Osteoblast (primary cell): ENCODE data around the gene AARS2. TPM values are rescaled to one million over a fixed set of nuclear protein-coding genes. Genes with fewer than 3 reads are reported as not detected.

ENCODE experiments used
- DNase-seq: peaks from one replicate; pipeline ENCODE4 v3.0.0; 2011; ENCODE audit warnings: low spot score, mixed read lengths; ENCODE audit not compliant: insufficient read length; ENCODE audit errors: missing footprints
- H2AFZ ChIP-seq: 2 replicates; pipeline ENCODE4 v1.6.0; 2011; ENCODE audit warnings: mild to moderate bottlenecking, low read length
- H3K27ac ChIP-seq: 2 replicates; pipeline ENCODE4 v1.5.1; 2011; ENCODE audit warnings: mild to moderate bottlenecking, low read depth, low read length, moderate library complexity
- H3K27me3 ChIP-seq: 2 replicates; pipeline ENCODE4 v1.6.0; 2012; ENCODE audit warnings: mild to moderate bottlenecking, control low read depth, inconsistent platforms, low read length, moderate library complexity; ENCODE audit not compliant: insufficient read depth
- H3K36me3 ChIP-seq: 2 replicates; pipeline ENCODE4 v1.5.1; 2011; ENCODE audit warnings: mild to moderate bottlenecking, low read length, control low read depth, moderate library complexity; ENCODE audit not compliant: insufficient read depth
- H3K4me1 ChIP-seq: 2 replicates; pipeline ENCODE4 v1.5.1; 2011; ENCODE audit warnings: mild to moderate bottlenecking, low read length, control low read depth, moderate library complexity; ENCODE audit not compliant: insufficient read depth
- H3K4me2 ChIP-seq: 2 replicates; pipeline ENCODE4 v1.6.0; 2011; ENCODE audit warnings: mild to moderate bottlenecking, low read length; ENCODE audit not compliant: insufficient read depth
- H3K4me3 ChIP-seq: fragments of 200-600 bp; sonication (generic); 3 replicates; pipeline ENCODE4 v1.5.1; 2012; ENCODE audit warnings: mild to moderate bottlenecking, low read length, inconsistent platforms; ENCODE audit not compliant: insufficient read depth
- H3K79me2 ChIP-seq: 2 replicates; pipeline ENCODE4 v1.6.0; 2012; ENCODE audit warnings: mild to moderate bottlenecking, low read length, control low read depth, inconsistent platforms; ENCODE audit not compliant: insufficient read depth
- H3K9me3 ChIP-seq: 2 replicates; pipeline ENCODE4 v1.5.1; 2011; ENCODE audit warnings: low read depth, low read length, control low read depth
- H4K20me1 ChIP-seq: 2 replicates; pipeline ENCODE4 v1.6.0; 2012; ENCODE audit warnings: mild to moderate bottlenecking, low read length, control low read depth; ENCODE audit not compliant: insufficient read depth
- total RNA-seq: library from RNA; depleted of rRNA; stranded (reverse); fragments of >200 nt; gene quantifications from 2 replicates; pipeline ENCODE4 v1.2.3, GENCODE V29; 2012
- TF ChIP-seq, protein P1 (sequence below): IDR thresholded peaks from 2 replicates; pipeline ENCODE4 v1.5.1; 2011; ENCODE audit warnings: mild to moderate bottlenecking, low read depth, low read length, moderate library complexity; ENCODE audit errors: extremely low read depth

AARS2 gene
- total RNA-seq, 1 donor, result 6.2 TPM

DNA sequence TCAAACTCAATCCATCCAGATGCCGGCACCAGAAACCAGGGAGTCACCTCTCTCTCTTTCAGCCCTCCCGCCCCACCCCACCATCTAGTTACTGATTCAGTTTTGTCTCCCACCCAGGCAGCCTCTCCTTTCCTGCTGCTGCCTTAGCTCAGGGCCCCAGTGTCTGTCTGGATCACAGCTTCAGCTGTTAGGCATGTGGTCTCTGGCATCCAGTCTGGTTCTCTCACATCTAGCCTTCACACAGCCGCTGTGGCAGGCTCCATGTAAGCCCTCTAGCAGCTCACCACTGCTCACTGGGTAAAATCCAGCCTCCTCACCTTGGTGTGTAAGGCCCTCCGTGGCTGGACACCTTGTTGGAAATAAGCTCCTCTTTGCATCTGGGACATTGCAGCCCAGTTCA is 21.3 kb downstream of the AARS2 start:
- no peak overlapping the region for H3K27ac ChIP-seq
- DNase-seq, result no peak
- no peaks in the 10 kb centered on the region for H3K9me3 ChIP-seq
- no peaks in the 10 kb centered on the region for H3K36me3 ChIP-seq
- H4K20me1 ChIP-seq, result no peaks in the 10 kb centered on the region
- TF ChIP-seq, protein P1, sequence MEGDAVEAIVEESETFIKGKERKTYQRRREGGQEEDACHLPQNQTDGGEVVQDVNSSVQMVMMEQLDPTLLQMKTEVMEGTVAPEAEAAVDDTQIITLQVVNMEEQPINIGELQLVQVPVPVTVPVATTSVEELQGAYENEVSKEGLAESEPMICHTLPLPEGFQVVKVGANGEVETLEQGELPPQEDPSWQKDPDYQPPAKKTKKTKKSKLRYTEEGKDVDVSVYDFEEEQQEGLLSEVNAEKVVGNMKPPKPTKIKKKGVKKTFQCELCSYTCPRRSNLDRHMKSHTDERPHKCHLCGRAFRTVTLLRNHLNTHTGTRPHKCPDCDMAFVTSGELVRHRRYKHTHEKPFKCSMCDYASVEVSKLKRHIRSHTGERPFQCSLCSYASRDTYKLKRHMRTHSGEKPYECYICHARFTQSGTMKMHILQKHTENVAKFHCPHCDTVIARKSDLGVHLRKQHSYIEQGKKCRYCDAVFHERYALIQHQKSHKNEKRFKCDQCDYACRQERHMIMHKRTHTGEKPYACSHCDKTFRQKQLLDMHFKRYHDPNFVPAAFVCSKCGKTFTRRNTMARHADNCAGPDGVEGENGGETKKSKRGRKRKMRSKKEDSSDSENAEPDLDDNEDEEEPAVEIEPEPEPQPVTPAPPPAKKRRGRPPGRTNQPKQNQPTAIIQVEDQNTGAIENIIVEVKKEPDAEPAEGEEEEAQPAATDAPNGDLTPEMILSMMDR, result no peak
- H3K27me3 ChIP-seq, result peaks cover 72% of the 10 kb centered on the region
- H3K4me3 ChIP-seq, result no peak overlapping the region
- no peak overlapping the region for H2AFZ ChIP-seq
- no peak overlapping the region for H3K4me2 ChIP-seq
- no peaks in the 10 kb centered on the region for H3K79me2 ChIP-seq
- H3K4me1 ChIP-seq, result no peaks in the 10 kb centered on the region

DNA sequence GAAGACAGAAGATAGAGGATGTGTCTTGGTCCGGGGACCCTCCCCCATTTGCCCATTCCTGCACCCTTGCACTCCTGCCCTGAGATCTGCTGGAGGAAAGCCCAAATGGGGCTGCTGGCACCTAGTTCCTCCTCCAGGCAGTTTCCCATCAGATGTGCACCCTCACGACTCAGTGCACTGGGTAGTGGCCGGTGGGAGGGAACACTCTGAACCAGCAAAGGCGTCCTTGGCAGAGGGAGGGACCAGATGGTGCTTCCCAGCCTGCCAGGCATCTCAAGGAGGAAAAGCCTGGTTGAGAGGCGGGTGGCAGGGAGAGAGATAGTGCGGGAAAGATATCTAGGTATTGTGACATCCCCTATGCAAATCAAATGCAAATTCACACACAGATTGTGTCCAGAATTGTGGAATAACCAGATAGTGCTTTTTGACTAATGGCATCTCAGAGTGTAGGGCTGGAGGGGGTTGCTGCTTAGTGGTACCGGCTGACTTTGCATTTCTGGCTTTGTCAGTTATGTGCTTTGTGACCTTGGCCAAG is 23.4 kb downstream of the AARS2 start:
- Histone ChIP-seq H3K79me2 (no peaks in the 10 kb centered on the region), H3K27me3 (peaks cover 53% of the 10 kb centered on the region), H4K20me1 (no peaks in the 10 kb centered on the region), H3K27ac (no peak overlapping the region), H3K4me3 (no peak overlapping the region), H3K9me3 (no peaks in the 10 kb centered on the region), H3K4me2 (no peak overlapping the region), H3K4me1 (no peaks in the 10 kb centered on the region), H2AFZ (no peak overlapping the region), H3K36me3 (no peaks in the 10 kb centered on the region)
- TF ChIP-seq, protein P1, result no peak
- peak; percentile 6 for DNase-seq

DNA sequence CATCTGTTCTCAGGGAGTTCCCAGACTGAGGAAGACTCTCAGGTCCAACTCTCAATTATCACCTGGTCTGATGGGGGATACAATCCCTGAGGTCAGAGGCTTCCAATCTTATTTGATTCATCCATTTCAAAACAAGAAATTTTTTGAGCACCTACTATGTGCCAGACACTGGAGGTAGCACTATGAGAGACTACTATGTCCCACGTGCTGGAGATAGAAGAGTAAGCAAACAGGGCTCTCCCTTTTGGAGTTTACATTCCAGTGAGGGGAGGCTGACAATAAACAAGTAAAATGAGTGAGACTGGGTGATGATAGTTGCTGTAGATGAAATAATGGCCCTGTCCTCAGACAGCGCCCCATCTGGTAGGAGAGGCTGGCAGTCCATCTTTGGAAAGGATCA is 26.4 kb downstream of the AARS2 start:
- H3K4me3 ChIP-seq, result no peak overlapping the region
- H3K36me3 ChIP-seq, result no peaks in the 10 kb centered on the region
- peaks cover 48% of the 10 kb centered on the region for H3K27me3 ChIP-seq

DNA sequence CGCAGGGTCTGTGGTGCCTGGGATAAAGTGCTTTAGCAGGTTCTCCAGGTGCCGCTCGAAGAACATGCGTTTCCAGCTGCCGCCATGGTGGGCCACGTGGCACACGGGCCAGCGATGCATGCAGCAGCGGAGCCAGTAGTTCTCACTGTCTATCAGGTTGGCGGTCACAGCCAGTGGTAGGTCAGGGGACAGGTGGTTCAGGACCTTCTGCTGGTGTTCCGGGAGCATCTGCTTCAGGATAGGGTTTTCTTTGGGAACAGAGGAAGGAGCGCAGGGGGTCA is 26.9 kb downstream of the AARS2 start:
- Histone ChIP-seq H3K36me3 (no peaks in the 10 kb centered on the region), H3K27ac (no peak overlapping the region), H2AFZ (no peak overlapping the region), H3K9me3 (no peaks in the 10 kb centered on the region), H3K4me1 (no peaks in the 10 kb centered on the region), H3K27me3 (peaks cover 43% of the 10 kb centered on the region), H3K79me2 (no peaks in the 10 kb centered on the region), H4K20me1 (no peaks in the 10 kb centered on the region), H3K4me3 (no peak overlapping the region), H3K4me2 (no peak overlapping the region)
- TF ChIP-seq, protein P1, result no peak
- no peak for DNase-seq

More for the DNA sequence above, 26.4 kb downstream of the AARS2 start:
- TF ChIP-seq, protein P1, result no peak
- Histone ChIP-seq H3K4me2 (no peak overlapping the region), H3K9me3 (no peaks in the 10 kb centered on the region), H3K4me1 (no peaks in the 10 kb centered on the region), H3K79me2 (no peaks in the 10 kb centered on the region), H4K20me1 (no peaks in the 10 kb centered on the region), H3K27ac (no peak overlapping the region), H2AFZ (no peak overlapping the region)
- peak; percentile 76 for DNase-seq
